HUES64 (cell line): ENCODE measurements around the gene PRDX5.
"Not testable (repeated sequence)": the region's sequence is repeated elsewhere in the genome, so short reads cannot be mapped to it uniquely, and the experiment has no call there.

Experiments used
- H3K27ac ChIP-seq: 2 replicates; pipeline ENCODE4 v1.7.0; 2013; ENCODE audit warnings: low read depth, low read length, inconsistent platforms
- H3K27me3 ChIP-seq: 2 replicates; pipeline ENCODE4 v1.6.1; 2013; ENCODE audit warnings: mild to moderate bottlenecking, low read length; ENCODE audit not compliant: insufficient read depth
- H3K36me3 ChIP-seq: 2 replicates; pipeline ENCODE4 v1.6.1; 2013; ENCODE audit warnings: mild to moderate bottlenecking, low read length; ENCODE audit not compliant: insufficient read depth
- H3K4me1 ChIP-seq: 2 replicates; pipeline ENCODE4 v1.6.1; 2013; ENCODE audit warnings: mild to moderate bottlenecking, low read length, moderate library complexity; ENCODE audit not compliant: insufficient read depth
- H3K4me3 ChIP-seq: 2 replicates; pipeline ENCODE4 v1.5.1; 2013; ENCODE audit warnings: mild to moderate bottlenecking, low read length, moderate library complexity
- H3K9ac ChIP-seq: 2 replicates; pipeline ENCODE4 v1.6.1; 2013; ENCODE audit warnings: mild to moderate bottlenecking, low read depth, low read length
- H3K9me3 ChIP-seq: 2 replicates; pipeline ENCODE4 v1.6.1; 2013; ENCODE audit warnings: low read depth, low read length; ENCODE audit not compliant: insufficient read depth
- WGBS: fragments of 150-250, 120-280 bp; methylation state at CpG from one replicate; pipeline ENCODE4 v1.1.7; 2013; ENCODE audit warnings: missing lambda C conversion rate; 5-methylcytosine and 5-hydroxymethylcytosine counted together

The PRDX5 gene

DNA sequence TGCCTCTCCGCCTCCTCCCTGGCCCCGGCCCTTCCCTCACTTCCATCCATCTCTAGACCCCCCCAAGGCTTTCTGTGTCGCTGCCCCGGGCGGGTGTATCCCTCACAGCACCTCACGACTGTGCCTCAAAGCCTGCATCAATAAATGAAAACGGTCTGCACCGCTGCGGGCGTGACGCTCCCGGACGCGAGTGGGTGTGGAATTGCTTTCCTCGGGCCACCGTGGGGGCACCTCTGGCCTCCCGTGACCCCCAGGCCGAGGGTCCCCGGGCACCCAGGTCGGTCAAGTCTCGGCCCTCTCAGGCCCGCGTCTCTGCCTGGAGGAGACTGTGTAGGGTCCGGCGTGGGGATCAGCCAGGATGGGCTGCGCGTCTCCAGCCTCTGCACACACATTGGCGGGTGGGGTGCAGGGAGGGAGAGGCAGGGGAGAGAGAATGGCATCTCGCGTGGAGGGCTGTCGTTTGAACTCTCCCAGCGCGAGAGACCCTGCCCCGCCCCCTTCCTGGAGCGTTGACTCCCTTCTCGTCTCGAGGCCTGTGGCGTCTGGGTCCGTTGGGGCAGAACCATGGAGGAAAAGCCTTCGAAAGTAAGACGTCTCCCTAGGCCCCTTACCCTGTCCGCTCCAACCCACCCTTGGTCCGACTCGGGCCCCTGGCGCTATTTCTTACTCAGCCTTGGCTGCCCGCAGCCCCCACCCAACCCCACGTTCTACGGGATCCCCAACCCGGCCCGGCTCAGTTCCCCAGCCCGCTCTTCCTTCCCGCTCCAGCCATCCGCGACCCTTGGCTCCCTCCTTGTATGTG is 17.9 kb upstream of the PRDX5 start, which contains the start of gene CATSPERZ:
TSS of gene CATSPERZ (plus strand) at position 512 of the 802 bp plus-strand sequence. CDS start at position 565, 53 bp downstream.
- Histone ChIP-seq H3K4me3 (peak within 1 kb of the TSS; percentile 45), H3K36me3 (no peaks in the 10 kb centered on the region), H3K9me3 (no peaks in the 10 kb centered on the region), H3K27me3 (peaks cover 70% of the 10 kb centered on the region), H3K4me1 (no peaks in the 10 kb centered on the region), H3K9ac (no peak within 1 kb of the TSS), H3K27ac (no peak within 1 kb of the TSS; the same call in 1 of the 2 replicates)
- 10% methylated on average over 54 of the region's 54 CpGs for WGBS

DNA sequence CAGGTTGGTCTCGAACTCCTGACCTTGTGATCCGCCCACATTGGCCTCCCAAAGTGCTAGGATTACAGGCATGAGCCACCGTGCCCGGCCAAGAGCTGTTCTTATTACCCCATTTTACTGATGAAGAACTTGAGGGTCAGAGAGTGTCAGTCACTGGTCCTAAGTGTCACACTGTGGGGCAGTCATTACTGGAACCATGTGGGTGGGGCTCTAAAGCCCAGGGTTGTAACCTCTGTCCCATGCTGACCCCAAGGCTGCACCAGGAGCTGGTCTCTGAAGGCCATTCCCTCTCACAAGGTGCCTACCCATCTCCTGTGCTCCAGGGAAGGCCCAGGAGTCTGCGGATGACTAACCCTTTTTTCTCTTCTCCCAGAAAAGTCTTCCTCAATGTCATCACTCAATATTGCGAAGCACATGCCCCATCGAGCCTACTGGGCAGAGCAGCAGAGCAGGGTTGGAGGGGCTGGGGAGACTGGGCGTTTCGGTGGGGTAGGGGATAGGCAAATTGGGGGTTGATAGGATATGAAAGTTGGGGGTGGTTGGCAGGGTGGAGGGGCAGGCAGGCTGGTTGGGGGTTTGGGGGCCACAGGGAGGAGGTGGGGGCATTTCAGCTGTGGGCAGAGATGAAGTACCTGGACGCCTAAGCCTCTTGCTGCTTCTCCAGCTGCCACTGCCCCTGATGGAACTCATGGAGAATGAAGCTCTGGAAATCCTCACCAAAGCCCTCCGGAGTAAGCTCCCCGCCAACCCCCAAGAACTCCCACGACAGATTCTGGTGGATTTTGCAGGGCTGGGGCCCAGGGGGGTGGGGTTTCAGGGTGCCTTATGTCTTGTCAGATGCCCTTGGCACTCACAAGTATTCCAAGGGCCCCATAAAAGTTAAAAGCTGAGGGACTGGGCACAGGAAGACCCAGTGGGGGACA is 14.6 kb upstream of the PRDX5 start:
- WGBS, result 85% methylated on average over 13 of the region's 13 CpGs
- no peak overlapping the region for H3K4me3 ChIP-seq
- H3K9me3 ChIP-seq, result no peaks in the 10 kb centered on the region
- H3K27me3 ChIP-seq, result peaks cover 37% of the 10 kb centered on the region
- H3K36me3 ChIP-seq, result 0 out of 2 replicates have a peak, but pooled peaks cover 4% of the 10 kb centered on the region
- no peak overlapping the region; the same call in 1 of the 2 replicates for H3K27ac ChIP-seq
- H3K4me1 ChIP-seq, result peaks cover 7% of the 10 kb centered on the region; the same call in 1 of the 2 replicates
- H3K9ac ChIP-seq, result no peak overlapping the region

DNA sequence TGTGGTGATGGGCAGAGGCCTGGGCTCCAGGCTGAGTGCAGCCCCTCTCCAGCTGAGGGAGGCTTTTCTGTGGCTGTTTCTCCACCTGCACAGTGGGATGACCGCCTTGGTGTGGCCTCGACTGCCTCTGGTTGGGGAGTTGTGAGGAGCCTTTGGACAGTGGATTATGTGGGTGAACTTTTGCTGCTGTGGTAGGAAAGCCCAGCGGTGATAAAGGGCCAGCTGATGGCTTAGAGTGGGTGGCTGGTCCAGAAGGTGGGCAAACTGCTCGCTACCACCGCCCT is 13.9 kb upstream of the PRDX5 start:
- peak overlapping the region; percentile 70 for H3K4me3 ChIP-seq
- peaks cover 7% of the 10 kb centered on the region; the same call in 1 of the 2 replicates for H3K4me1 ChIP-seq
- 0 out of 2 replicates have a peak, but pooled peaks cover 4% of the 10 kb centered on the region for H3K36me3 ChIP-seq
- no peaks in the 10 kb centered on the region for H3K9me3 ChIP-seq
- peaks cover 31% of the 10 kb centered on the region for H3K27me3 ChIP-seq
- no peak overlapping the region for H3K9ac ChIP-seq
- no peak overlapping the region; the same call in 1 of the 2 replicates for H3K27ac ChIP-seq
- 53% methylated on average over 5 of the region's 5 CpGs for WGBS

DNA sequence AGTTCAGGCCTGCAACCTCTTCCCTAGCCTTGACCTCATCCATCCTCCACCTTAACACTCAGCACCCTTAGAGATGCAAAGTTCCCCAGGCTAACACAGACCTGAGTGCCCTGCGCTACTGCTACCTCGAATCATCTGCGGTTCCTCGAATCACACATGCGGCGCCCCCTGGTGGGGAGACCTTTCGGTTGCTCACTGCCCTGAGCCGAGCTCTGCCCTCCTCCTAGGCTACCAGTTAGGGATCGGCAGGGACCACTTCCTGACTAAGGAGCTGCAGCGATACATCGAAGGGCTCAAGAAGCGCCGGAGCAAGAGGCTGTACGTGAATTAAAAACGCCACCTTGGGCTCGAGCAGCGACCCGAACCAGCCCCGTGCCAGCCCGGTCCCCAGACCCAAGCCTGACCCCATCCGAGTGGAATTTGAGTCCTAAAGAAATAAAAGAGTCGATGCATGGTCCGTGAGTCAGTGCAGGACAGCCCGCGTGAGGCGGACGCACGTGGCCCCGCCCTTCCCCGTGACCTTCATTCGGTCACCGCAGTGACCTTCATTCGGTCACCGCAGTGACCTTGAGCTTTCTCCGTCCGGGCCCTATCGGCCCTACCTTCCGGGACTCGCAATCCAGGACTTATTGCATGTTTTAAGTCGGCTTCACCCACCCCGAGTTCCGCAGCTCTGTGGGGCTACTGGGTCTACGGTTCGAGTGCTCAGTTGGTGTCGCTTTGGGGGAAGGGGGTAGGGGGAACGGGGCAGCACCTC is 13.4 kb upstream of the PRDX5 start:
- Histone ChIP-seq H3K4me1 (peaks cover 7% of the 10 kb centered on the region; the same call in 1 of the 2 replicates), H3K9ac (peak overlapping the region; percentile 93), H3K4me3 (peak overlapping the region; percentile 70), H3K9me3 (no peaks in the 10 kb centered on the region), H3K36me3 (0 out of 2 replicates have a peak, but pooled peaks cover 4% of the 10 kb centered on the region), H3K27me3 (peaks cover 26% of the 10 kb centered on the region), H3K27ac (peak overlapping the region; percentile 98)
- WGBS, result under 1% methylated on average over 46 of the region's 46 CpGs

DNA sequence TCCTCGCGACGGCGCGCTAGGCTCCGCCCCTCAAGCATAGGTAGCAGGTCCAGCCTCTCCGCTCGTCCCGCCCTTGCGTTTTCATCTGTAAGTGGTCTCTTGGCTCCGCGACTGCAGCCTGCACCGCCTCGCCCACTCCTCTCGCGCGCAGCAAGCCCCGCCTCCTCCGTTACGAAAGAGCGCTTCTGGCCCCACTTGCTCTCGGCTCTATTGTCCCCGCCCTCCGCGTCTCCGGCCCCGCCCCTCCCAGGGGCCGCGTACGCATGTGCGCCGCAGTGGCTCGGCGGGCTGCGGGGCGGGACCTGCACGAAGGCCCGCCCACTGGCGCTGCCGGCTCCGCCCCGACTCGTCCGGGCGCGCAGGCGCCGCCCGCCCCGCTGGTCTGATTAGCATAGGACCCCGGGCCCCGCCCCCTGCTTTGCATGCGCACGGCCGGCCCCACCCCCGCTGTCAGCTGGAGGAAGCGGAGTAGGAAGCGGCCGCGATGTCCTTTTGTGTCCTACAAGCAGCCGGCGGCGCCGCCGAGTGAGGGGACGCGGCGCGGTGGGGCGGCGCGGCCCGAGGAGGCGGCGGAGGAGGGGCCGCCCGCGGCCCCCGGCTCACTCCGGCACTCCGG is 12.7 kb upstream of the PRDX5 start, which contains the start of gene ESRRA:
TSS of gene ESRRA (plus strand) at position 450 of the 616 bp plus-strand sequence. CDS start 1,656 bp downstream, outside the sequence.
- Histone ChIP-seq H3K9ac (peak within 1 kb of the TSS; percentile 93), H3K9me3 (no peaks in the 10 kb centered on the region), H3K4me3 (peak within 1 kb of the TSS; percentile 80), H3K4me1 (peaks cover 7% of the 10 kb centered on the region; the same call in 1 of the 2 replicates), H3K27me3 (peaks cover 19% of the 10 kb centered on the region), H3K27ac (peak within 1 kb of the TSS; percentile 98), H3K36me3 (peaks cover 6% of the 10 kb centered on the region; the same call in 1 of the 2 replicates)
- WGBS, result under 1% methylated on average over 81 of the region's 81 CpGs

DNA sequence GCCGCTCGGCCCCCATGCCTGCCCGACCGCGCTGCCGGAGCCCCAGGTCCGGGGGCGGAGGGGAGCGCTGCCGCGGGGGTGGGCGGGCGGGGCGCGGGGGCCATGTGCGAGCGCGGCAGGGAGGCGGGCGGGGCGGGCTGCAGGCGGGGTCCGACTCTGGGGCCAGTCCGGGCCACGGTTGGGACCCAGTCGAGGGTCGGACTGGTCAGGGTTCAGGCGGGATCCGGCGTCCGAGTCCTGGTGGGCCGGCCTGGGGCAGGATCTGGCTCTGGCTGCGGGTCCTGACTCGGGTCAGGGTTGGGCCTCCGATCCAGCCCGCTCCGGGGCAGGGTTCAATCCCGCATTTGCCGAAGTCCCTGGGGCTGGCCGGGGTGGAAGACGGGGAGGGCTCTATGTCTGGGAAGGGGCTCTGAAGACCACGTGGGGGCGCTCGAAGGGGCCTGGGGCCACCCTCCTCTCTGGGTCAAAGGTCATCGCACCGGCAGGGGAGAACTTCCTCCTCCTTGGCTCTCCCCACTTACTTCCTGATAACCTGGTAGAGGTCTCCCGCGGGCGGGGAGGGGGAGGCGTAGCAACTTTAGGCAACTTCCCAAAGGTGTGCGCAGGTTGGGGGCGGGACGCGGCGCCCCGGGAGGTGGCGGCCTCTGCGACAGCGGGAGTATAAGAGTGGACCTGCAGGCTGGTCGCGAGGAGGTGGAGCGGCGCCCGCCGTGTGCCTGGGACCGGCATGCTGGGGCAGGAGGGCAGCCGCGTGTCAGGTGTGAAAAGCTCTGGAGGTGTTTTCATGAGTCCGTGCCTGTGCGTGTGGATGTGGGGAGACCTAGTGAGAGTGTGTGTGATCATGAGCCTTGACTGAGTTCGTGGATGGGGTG is 12.0 kb upstream of the PRDX5 start:
- peak overlapping the region; percentile 85; the same call in 1 of the 2 replicates for H3K27ac ChIP-seq
- peaks cover 7% of the 10 kb centered on the region; the same call in 1 of the 2 replicates for H3K4me1 ChIP-seq

DNA sequence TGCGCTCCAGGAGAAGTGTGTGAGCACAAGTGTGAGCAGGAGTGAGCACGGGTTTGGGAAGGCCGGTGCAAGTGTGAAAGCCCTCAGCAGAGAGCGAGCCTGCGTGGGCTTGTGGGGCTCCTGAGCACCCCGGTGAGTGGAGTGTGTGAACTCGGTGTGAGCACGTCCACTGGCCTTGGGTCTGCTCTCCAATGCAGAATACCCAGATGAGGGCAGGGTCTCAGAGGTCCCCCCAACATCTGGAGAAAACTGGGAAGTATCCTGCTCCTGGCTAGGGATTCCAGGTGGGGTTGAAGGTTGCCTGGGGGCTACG is 11.4 kb upstream of the PRDX5 start:
- peak overlapping the region; percentile 75 for H3K9ac ChIP-seq
- peaks cover 5% of the 10 kb centered on the region for H3K27me3 ChIP-seq
- H3K4me1 ChIP-seq, result peaks cover 7% of the 10 kb centered on the region; the same call in 1 of the 2 replicates
- no peaks in the 10 kb centered on the region for H3K9me3 ChIP-seq
- peak overlapping the region; percentile 85; the same call in 1 of the 2 replicates for H3K27ac ChIP-seq
- peaks cover 6% of the 10 kb centered on the region; the same call in 1 of the 2 replicates for H3K36me3 ChIP-seq
- WGBS, result 24% methylated on average over 9 of the region's 9 CpGs
- H3K4me3 ChIP-seq, result peak overlapping the region; percentile 80

More for the DNA sequence above, 12.0 kb upstream of the PRDX5 start:
- WGBS, result under 1% methylated on average over 71 of the region's 71 CpGs
- peaks cover 6% of the 10 kb centered on the region; the same call in 1 of the 2 replicates for H3K36me3 ChIP-seq
- H3K27me3 ChIP-seq, result peaks cover 11% of the 10 kb centered on the region
- H3K9ac ChIP-seq, result peak overlapping the region; percentile 75
- peak overlapping the region; percentile 80 for H3K4me3 ChIP-seq
- no peaks in the 10 kb centered on the region for H3K9me3 ChIP-seq

DNA sequence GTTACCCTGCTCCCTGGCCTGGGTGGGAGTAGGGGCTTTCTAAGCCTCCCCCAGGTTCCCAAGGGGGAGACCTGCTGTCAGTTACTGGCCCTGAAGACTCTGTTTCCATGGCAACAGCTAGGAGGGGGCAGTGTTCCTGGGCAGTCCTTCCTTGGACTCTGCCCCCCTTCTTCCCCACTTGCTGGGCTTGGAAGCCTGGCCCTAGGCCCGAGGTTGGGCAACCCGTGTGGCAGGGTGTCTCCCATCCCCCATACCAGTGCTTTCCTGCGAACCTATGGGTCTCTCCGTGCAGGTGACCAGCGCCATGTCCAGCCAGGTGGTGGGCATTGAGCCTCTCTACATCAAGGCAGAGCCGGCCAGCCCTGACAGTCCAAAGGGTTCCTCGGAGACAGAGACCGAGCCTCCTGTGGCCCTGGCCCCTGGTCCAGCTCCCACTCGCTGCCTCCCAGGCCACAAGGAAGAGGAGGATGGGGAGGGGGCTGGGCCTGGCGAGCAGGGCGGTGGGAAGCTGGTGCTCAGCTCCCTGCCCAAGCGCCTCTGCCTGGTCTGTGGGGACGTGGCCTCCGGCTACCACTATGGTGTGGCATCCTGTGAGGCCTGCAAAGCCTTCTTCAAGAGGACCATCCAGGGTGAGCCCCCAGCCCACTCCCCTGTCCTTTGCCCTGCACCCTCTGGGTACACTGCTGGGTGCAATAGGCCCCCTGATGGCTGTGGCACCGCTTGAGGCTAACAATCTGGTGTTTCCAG is 10.9 kb upstream of the PRDX5 start:
- no peaks in the 10 kb centered on the region for H3K9me3 ChIP-seq
- WGBS, result 85% methylated on average over 15 of the region's 15 CpGs
- H3K4me1 ChIP-seq, result peaks cover 7% of the 10 kb centered on the region; the same call in 1 of the 2 replicates
- H3K9ac ChIP-seq, result peak overlapping the region; percentile 75
- no peak overlapping the region for H3K27ac ChIP-seq
- H3K4me3 ChIP-seq, result peak overlapping the region; percentile 80
- H3K27me3 ChIP-seq, result no peaks in the 10 kb centered on the region
- H3K36me3 ChIP-seq, result peaks cover 6% of the 10 kb centered on the region; the same call in 1 of the 2 replicates

DNA sequence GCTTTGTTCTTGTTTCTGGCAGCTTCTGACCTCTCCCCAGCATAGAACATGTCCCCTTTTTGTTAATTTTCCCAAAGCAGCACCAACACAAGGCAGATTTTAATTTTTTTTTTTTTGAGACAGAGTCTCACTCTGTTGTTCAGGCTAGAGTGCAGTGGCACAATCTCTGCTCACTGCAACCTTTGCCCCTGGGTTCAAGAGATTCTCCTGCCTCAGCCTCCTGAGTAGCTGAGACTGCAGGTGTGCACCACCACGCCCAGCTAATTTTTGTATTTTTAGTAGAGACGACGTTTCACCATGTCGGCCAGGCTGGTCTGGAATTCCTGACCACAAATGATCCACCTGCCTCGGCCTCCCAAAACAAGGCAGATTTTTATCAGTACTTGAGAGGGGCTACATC is 10.1 kb upstream of the PRDX5 start:
- not testable (repeated sequence) for H3K27ac ChIP-seq, H3K4me3 ChIP-seq
- 93% methylated on average over 5 of the region's 5 CpGs for WGBS

More for the DNA sequence above, 10.1 kb upstream of the PRDX5 start:
- H3K36me3 ChIP-seq, H3K27me3 ChIP-seq, H3K9ac ChIP-seq, H3K4me1 ChIP-seq, H3K9me3 ChIP-seq: not testable (repeated sequence)
